ENCODE data around the gene NCOA4.

GRCh38 chr10:46050941-46051623 is 20.7 kb upstream of the NCOA4 start:
- TF ChIP-seq POLR2A (IDR thresholded peaks at IDR 0.05), result no peak
- no peak for TF ChIP-seq CTCF (IDR thresholded peaks at IDR 0.05)

Data from right lobe of liver (tissue), 4 donors.